ENCODE measurements around the gene TAB3. TPM values are rescaled to one million over a fixed set of nuclear protein-coding genes. Genes with fewer than 3 reads are reported as not detected.

TAB3 gene
- total RNA-seq, 4 donors from 2014 or later = 15.6 to 32.9 (median 30.3) TPM

GRCh38 chrX:30779453-30780030 lies 109.5 kb downstream of the TAB3 start:
- Histone ChIP-seq H3K4me1 (no peaks in the 10 kb centered on the region), H3K36me3 (no peaks in the 10 kb centered on the region), H3K27ac (no peak overlapping the region), H3K4me3 (no peak overlapping the region), H3K9me3 (no peaks in the 10 kb centered on the region), H3K27me3 (no peaks in the 10 kb centered on the region)
- WGBS, 2 donors = 88 to 97% methylated on average over 15 to 18 of the region's 19 CpGs
- DNase-seq (ENCODE audit: low spot score in 2 of 2) = no peak
- TF ChIP-seq POLR2A (IDR thresholded peaks at IDR 0.05) (no peak), CTCF (IDR thresholded peaks at IDR 0.05) (no peak), EP300 (IDR thresholded peaks at IDR 0.05) (no peak)

GRCh38 chrX:30777575-30777974 lies 111.5 kb downstream of the TAB3 start:
- TF ChIP-seq POLR2A (IDR thresholded peaks at IDR 0.05) = no peak
- TF ChIP-seq CTCF (IDR thresholded peaks at IDR 0.05) = no peak
- no peak for TF ChIP-seq EP300 (IDR thresholded peaks at IDR 0.05)
- no peaks in the 10 kb centered on the region for H3K27me3 ChIP-seq
- no peak overlapping the region for H3K27ac ChIP-seq
- no peaks in the 10 kb centered on the region for H3K9me3 ChIP-seq
- no peaks in the 10 kb centered on the region for H3K36me3 ChIP-seq
- H3K4me1 ChIP-seq = no peaks in the 10 kb centered on the region
- no peak for DNase-seq (ENCODE audit: low spot score in 2 of 2)
- H3K4me3 ChIP-seq = no peak overlapping the region

Other genes with a start within 250 kb of the TAB3 start
- 10 to 100 TPM in 1 of 4 donors, 1 to 10 TPM in 3; 2.8 to 11.4 (median 5.6) TPM for gene GK, start 235.8 kb downstream of the TAB3 start, total RNA-seq
- not detected for gene FTHL17, start 182.8 kb upstream of the TAB3 start, total RNA-seq